UCSD-AML1 (cell line): ENCODE data around the gene HERC2.

ENCODE experiments used
- DNase-seq: peaks from one replicate; lab custom pipeline; 2025; ENCODE audit not compliant: unreplicated experiment; lab: John Stamatoyannopoulos, UW

The HERC2 gene

DNA sequence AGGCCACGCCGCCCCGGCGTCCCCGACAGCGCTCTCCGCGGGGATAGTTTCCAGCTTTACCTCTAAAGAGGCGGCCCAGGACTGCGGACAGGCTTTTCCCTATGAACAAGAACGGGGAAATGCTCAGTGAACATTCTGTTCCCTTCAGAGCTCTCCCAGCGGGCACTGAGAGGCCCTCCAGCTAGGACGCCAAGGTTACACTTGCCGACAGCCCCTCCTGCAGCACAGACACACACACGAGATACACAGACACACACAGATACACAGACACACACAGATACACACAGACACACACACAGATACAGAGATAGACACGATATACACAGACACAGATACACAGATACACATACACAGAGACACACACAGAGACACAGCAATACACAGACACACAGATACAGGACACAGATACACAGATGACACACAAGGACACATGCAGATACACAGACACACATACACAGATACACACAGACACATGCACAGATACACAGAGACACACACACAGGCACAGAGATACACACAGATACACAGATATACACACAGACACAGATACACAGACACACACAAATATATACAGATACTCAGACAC lies 222.3 kb downstream of the HERC2 start:
- no peak for DNase-seq

DNA sequence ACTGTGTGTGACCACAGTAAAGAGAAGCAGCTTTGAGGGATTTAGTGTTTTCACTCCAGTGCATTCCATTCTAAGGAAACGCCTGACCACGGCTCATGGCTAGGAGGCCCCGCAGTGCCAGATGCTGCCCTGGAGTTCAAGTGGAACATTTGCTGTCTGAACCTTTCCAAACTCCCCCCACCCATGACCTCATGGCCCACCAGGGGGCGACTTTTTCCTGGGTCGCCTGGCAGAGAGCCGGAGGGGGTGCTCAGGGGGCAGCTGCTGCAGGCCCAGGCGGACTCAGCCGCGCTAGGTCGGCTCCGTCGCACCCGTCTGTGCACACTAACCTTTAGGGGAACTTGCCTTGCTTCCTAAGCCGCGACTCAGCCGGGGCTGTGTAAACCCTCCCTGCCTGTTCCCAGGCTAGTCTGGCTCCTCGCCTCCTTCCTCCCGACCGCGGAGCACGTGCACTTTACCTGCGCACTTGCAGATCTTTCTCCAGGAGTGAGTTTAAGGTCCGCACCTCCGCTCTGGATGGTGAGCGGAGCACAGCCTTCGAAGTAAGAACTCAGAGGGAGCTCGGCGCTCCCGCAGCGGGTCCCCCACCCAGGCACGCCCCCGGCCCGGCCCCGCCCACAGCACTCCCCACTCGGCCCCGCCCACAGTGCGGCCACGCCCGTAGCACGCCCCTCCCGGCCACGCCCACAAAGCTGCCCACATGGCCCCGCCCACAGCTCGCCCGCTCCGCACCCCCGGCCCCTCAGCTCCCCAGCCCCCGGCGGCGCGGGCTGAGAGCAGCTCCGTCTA lies 223.0 kb downstream of the HERC2 start, which contains the start of gene OCA2:
TSS of gene OCA2 (minus strand) at position 550 of the 789 bp plus-strand sequence. CDS start 17,441 bp downstream, outside the sequence.
- peak; percentile 48 for DNase-seq

DNA sequence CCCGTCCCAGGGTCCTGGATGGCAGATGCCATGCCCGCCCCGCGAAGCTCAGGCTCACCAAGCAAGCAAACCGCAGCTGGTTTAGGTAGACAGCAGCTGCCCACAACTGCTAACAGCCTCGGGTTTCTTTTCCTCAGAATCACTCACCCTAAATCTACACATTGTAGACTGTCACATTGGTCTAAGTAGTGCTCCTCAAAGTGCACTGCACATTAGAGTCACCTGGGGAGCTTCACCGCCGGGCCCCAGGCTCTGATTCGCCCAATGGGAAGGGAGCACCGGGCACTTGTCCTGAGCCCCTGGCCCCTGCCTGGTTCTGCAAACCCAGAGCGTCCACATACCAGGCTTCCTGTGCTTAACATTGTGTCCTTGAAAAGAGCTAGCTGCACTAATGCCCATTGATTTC lies 223.6 kb downstream of the HERC2 start:
- no peak for DNase-seq

DNA sequence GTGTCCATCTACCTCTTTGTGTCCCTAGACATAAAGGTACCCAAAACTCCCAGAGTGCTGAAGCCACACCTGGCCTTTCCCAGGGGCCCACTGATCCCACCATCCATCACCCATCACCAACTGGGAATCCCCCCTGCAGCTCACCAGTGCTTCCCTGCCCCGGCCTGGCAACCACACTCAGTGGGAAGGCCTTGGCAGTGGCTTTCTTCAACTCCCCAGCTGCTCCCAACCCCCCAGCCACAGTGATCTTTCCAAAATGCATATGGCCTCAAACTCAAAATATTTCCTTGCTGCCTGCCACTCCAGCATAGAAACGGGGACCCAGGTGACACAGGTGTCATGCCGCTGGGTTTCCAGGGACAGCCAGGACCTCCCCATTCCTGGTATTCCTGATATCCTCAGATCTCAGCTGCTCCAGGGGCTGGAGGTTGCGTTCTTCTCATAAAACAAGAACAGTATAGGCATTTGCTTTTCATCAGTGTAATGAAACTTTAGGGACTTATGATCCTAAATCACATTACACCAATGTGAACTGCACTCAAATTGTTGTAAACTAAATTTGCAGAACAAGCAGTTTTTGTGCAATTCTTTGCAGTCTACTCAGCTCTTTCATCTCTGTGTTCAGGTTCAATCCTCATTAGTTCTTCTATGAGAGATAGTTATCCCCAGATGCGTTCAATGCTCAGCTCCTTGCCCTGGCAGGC lies 224.2 kb downstream of the HERC2 start:
- DNase-seq: no peak

DNA sequence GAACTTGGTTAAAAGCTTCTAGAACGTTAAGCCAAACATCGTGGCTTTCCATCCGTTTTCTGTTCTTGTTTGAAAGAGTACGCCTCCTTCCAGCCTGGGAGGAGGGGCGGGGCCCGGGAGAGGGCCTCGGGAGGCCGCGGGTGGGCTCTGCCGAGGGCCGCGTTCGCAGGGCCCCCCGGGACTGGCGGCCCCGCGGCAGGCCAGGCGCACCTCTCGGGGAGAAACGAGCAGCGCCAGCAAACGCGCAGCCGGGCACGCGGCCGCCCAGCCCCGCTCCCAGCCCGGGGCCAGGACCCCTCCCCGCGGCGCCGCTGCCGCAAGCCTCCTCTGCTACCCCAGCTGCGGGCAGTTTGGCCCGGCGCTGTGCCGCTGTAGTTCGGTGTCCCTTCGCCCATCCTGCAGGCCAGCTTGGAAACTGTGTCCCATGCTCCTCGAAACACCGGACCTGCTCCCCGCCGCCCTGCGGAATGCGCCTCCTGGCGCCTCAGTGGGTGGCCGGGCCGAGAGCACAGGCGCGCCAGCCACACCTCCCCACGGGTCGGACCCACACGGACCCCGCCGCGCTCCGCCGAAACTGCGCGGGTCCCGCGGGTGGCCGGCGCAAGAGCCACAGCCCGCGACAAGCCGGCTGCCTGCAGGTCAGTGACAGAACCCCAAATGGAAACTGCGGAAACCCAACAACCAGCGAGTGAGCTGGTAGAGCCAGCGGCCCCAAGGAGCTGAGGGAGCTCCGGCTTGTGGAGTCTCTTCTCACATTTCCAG lies 225.1 kb downstream of the HERC2 start:
- no peak for DNase-seq

DNA sequence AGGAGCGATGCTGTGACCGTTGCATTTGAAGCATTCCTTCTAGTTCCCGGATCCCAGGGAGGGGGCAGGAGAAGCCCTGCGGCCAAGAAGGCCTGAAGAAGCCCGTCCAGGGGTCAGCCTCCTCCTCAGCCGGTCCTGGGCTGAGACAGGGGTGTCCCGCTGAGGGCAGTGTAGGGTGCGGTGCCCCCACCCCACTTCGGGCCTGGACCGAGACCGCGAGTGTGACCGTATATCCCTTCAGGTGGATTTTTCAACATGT lies 225.6 kb downstream of the HERC2 start:
- DNase-seq: no peak

DNA sequence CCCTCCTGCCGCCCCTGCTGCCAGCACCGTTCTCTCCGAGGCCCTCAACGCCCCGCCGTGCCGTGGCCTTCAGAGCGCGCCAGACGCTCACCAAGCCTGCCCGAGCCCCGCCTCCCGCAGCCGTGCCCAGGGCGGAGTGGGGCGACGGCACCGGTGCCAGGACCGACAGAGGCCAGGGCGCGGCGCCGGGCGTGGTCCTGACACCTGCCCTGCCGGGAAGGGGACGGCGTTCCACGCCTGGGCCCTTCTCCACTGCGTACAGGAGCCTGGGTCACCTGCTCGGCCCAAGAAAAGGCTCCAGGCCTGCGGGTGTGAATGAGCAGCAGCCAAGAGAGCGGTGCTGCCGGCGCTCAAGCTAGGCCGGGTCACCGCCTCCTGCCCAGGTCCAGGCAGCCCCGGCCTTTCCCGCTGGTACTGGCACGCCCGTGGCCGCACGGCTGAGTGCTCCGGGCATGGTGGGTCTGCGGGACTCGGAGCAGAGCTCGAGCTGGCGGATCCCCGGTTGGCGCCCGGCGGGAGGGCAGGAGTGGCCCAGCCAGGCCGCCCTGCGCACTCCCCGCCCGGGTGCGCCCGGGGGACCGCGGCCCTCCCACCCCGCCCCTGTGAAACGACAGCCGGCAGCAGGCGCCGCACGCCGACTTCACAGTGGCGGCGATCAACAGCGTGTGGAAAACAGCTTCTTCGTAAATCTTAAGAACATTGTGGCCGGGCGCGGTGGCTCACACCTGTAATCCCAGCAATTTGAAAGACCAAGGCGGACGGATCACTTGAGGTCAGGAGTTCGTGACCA lies 227.1 kb downstream of the HERC2 start:
- DNase-seq: no peak

DNA sequence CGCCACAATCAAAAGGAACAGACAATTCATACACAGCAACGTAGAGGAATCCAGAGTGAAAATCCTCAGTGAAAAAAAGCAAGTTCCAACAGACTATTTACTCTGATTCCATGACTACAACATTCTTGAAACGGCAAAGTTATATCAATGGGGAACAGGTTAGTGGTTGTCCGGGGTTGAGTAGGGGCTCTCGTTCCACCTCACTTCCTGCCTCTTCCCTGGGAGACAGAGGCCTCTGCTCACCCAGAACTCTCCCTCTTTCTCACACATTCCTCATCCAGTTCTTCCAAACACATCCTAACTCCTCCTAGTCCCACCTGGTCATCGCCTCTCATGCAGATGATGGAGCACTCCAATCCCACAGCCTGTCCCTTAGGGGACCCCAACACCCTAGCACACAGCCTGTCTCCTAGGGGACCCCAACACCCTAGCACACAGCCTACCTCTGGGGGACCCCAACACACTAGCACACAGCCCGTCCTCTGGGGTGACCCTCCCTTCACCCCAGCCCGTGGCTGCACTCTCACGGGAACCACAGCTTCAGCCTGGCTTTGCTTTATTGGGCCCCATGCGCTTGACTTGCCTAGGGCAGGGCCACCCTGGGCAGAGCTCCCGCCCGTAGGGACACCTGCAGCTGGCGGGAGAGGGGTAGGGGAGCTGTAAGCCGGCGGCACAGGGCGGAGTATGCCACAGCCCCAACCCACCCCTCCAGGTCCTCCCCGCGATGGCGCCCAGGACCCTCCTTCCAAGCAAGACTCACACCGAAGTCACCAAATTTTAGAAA lies 228.0 kb downstream of the HERC2 start:
- no peak for DNase-seq

DNA sequence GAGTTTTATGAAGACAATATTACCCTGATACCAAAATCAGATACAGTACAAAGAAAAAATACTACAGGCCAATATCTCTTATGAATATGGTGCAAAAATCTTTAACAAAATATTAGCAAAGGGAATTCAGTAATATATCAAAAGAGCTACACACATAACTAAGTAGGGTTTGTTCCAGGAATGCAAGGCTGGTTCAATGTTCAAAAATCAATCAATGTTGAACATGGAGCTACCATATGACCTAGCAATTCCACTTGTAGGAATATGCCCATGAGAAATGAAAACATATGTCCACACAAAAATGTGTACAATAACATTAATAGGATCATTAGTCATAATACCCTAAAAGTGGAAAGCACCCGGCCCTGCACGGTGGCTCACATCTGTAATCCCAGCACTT lies 230.7 kb downstream of the HERC2 start:
- no peak for DNase-seq

DNA sequence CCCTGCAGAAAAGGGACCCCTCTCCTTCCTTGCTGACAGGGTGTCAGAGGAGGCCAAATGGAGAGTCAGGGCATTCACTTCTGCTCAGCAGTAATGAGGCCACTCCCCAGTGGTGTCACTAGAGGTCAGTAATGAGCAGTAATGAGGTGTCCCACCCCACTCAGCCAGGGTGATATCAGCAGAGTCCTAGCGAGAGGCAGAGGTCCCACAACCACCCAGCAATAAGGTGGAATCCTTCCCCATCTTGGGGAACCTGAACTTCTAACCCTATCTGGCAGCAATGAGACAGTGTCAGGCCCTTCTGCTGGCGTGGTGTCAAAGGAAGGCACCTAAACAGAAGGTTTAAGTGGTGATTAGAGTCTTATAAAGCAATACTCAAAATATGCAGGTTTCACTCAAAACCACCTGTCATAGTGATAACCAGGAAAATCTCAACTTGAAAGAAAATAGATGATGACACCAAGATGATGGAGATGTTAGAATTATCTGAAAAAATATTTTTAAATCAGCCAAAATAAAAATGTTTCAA lies 235.7 kb downstream of the HERC2 start:
- peak; percentile 47 for DNase-seq

DNA sequence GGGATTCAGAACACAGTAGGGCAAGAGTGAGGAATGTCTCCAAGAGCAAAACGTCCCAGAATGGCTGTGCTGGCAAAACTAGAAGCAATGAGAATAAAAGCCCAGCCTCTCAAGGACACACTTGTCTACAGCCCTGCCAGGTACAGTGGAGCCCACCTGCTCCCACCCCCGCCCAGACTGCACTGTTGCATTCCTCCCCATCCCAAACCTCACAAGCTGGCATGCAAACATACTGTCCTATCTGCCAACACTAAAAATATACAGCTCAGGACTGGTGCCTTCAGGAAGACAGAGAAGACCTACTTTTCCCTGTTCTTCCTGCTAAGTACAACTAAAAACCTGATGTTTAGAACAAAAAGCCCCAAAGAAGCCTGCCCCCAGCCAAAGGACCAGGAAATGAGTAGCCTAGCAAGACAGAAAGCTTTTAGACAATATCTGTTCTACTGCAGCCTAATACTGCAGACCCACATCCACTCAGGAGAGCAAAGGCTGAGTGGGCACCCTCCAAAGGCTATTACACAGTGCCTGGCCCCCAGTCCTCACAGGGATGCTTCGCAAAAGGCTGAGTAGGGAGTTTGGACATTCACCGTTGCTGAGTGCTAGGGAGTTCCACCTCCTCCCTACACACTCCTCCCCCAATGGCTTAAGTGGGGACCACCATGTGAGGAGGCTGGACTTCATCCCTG lies 236.3 kb downstream of the HERC2 start:
- no peak for DNase-seq

DNA sequence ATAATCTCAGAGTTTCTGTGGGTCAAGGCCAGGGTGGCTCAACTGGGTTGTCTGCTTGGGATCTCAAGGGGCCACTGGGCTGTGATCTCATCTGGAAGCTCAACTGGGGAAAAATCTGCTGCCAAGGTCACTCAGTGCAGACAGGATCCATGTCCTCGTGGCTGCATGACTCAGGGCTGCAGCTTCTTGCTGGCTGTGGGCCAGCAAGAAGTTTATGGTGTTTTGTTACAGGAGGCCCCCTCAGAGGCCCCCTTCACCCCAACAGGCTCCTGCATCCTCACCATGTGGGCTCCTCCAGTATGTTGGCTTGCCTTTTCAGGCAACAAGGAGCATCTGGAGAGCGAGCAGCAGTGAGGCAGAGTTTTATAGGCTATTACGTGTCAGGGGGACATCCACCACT lies 237.4 kb downstream of the HERC2 start:
- DNase-seq: no peak

DNA sequence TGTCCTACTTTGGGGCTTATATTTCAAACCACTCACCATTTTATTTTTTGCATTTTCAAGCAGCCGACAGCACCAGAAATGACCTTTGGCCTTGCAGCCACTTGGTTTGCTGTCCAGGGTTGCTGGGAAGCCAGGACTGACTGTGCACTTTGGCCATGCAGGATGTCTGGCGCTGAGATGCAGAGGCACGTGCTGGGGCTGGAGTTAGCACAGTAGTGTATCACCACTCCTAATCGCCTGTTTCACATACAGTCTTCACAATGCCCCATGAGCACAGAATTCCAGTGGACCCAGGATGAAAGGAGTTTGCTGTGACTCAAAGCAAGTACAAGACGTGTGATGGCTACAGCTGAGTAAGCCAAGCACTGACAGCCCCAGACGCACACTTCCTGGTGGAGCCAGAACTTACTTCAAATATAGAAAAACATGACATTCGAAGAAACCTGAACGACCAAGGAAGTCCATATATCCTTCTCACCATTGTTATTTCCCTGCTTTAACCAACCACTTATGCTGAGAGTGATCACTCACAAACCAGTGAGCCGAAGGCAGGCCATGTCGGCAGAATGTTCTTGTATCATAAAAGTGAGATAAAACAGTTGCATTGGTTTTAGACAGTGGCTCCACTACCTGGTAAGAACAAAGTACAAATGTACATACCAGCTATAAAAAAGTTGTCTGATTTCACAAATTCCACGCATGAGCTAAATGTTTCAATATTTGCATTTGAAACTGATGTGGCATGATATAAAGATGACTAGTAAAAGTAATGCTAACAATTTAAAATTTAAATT lies 238.9 kb downstream of the HERC2 start:
- no peak for DNase-seq

DNA sequence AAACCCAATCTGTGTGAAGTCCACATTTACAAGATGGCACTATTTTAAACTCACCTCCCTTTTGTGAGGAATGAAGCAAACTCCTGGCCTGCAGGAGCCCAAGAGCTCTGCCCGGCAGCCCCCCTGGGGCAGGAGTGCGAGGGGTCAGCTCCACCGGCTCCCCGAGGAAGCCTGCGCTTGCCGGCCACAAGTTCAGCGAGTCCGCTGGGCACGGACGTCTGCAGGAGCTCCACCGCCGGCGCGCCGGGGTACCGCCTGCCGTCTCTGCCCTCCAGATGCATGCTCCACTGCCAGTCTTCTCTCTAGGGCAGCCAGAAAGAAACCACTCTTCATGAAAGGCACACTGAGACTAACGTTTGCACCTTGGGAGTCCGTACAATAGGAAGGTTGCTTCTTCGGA lies 240.4 kb downstream of the HERC2 start:
- no peak for DNase-seq

DNA sequence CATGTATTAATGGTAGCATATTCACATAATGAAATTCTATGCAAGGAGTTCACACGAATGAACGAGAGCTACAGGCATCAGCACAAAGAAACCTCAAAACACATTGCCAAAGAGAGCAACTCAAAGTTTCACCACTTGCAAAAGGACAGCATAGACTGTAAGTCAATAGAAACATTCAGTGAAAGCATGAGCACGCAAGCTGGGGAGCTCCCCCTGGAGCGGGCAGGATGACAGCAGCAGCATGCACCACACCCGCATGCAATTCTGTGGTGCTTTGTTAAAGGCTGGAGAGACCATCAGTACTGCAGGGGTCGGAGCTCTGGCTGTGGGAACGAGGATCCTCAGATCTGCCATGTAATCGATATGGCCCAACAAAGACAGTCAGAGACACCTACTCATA lies 241.6 kb downstream of the HERC2 start:
- no peak for DNase-seq

DNA sequence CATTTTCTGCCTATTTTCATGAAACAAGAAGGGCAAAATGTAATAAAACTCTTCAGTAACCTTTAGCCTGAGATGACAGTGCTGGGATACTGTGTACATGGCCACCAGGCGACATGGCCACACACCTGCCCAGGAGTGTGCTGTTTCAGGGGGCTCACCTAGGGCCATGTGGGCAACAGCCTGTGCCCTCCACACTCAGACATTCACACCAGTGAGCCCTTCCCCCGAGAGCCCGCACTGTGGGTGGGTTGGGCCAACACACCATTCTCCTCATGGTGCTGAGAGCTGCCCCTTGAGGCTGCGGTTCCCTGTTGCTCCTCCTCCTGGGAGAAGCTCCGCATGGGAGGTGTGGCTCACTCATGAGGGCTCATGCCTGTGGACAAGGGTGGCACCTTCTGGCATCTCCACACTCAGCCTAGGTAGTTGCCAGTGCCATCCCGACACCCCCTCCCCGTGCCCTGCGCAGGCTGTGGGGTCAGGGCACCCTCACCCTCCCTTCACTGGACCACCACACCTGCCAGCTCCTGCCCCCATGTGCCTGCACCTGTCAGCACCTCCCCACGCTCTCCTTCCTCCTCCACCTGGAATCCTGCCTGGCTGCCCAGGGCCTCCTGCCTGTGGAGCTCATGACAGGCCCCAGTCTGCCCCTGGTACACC lies 242.5 kb downstream of the HERC2 start:
- DNase-seq: no peak

DNA sequence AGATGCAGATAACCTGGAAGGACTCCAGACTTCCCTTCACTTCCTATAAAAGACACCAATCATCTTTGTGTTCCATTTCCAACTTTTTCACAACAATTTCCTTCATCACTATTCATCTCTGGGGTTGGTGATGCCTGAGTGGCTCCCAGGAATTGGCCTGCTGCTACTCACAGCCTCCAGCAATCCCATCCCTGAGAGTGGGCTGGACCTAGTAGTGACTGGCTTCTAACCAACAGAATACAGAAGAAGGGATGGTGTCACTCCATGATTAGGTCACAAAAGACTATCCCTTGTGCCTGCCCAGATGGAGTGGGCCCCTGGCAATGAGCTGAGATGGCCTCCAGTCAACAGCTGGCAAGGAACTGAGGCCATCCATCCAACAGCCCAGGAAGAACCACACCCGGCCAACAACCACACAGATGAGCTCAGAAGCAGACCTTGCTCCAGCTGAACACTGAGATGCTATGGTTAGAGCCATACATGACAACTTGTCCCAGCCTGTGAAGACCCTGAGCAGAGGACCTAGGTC lies 243.7 kb downstream of the HERC2 start:
- DNase-seq: no peak

DNA sequence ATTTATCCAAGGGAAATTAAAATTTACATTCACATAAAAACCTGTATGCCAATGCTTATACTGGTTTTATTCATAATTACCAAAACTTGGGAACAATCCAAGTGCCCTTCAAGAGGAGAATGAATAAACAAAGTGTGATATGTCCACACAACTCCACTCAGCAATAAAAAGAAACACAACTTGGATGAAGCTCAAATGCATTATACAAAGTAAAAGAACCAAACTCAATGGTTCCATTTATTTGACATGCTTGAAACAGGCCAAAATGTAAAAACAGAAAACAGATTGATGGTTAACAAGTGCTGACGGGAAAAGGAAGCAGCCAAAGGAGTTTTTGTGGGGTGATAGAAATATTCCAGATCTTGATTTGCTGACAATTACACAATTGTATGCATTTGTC lies 246.4 kb downstream of the HERC2 start:
- DNase-seq: no peak
